Subcutaneous adipose tissue (tissue), 4 donors: ENCODE measurements around the gene NIBAN1. TPM values are rescaled to one million over a fixed set of nuclear protein-coding genes. Genes with fewer than 3 reads are reported as not detected.

Experiments
- total RNA-seq, 4 donors: library from RNA; depleted of rRNA; stranded (reverse); fragments of >200 nt; gene quantifications; one replicate each; pipeline ENCODE4 v1.1.0, GENCODE V29; 2016
- TF ChIP-seq, protein P1 (sequence below): fragments of 450-650 bp; IDR thresholded peaks from one replicate; pipeline ENCODE4 v1.5.1; 2016; ENCODE audit warnings: low read depth, mild to moderate bottlenecking, control low read depth, antibody characterized with exemption, moderate library complexity

Gene NIBAN1
- total RNA-seq, 4 donors from 2014 or later, result 12.1 to 22.1 (median 15.2) TPM

GRCh38 chr1:185008838-185009237, 34.5 kb upstream of the NIBAN1 start:
- TF ChIP-seq, protein P1, sequence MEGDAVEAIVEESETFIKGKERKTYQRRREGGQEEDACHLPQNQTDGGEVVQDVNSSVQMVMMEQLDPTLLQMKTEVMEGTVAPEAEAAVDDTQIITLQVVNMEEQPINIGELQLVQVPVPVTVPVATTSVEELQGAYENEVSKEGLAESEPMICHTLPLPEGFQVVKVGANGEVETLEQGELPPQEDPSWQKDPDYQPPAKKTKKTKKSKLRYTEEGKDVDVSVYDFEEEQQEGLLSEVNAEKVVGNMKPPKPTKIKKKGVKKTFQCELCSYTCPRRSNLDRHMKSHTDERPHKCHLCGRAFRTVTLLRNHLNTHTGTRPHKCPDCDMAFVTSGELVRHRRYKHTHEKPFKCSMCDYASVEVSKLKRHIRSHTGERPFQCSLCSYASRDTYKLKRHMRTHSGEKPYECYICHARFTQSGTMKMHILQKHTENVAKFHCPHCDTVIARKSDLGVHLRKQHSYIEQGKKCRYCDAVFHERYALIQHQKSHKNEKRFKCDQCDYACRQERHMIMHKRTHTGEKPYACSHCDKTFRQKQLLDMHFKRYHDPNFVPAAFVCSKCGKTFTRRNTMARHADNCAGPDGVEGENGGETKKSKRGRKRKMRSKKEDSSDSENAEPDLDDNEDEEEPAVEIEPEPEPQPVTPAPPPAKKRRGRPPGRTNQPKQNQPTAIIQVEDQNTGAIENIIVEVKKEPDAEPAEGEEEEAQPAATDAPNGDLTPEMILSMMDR, result no peak

- TF ChIP-seq, protein P1, result no peak
Observed at GRCh38 chr1:184994301-184994700, 20.0 kb upstream of the NIBAN1 start.

DNA sequence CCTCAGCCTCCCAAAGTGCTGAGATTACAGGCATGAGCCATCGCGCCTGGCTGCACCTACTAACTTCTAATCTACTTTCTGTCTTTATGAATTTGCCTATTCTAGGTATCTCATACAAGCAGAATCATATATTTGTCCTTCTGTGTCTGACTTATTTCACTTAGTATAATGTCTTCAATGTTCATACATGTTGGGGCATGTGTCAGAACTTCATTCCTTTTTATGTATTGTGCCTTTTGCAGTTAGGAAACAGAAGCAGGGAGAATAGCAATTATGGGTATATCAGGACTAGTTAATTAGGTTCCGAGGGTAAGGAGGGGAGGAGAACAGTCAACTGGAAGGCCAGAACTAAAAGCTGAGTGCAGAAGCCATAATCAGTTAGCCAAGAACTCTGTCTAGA, 18.0 kb upstream of the NIBAN1 start:
- TF ChIP-seq, protein P1, result no peak

GRCh38 chr1:184990204-184990603, 15.9 kb upstream of the NIBAN1 start:
- TF ChIP-seq, protein P1, result no peak

DNA sequence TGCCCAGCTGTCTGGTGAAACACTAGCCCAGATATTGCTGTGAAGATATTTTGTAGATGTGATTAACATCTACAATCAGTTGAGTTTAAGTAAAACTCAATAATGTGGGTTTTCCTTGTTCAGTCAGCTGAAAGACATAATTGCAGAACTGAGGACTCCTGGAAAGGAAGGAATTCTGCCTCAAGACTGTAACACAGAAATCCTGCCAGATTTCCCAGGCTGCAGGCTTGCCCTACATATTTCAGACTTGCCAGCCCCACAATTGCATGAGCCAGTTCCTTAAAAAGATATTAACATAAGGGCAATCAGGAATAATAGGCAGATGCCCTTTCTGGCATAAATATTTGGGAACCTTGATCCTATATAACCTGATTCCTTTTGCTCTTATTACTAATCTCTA, 14.2 kb upstream of the NIBAN1 start:
- TF ChIP-seq, protein P1, result no peak

- TF ChIP-seq, protein P1, result no peak
Observed at GRCh38 chr1:184987696-184988095, 13.4 kb upstream of the NIBAN1 start.

- TF ChIP-seq, protein P1, result no peak
Observed at GRCh38 chr1:184986250-184986649, 11.9 kb upstream of the NIBAN1 start.
